Parathyroid adenoma (tissue), 2 donors: ENCODE measurements around the gene FKBP5.

ENCODE experiments used
- H2AFZ ChIP-seq: fragments of 300-600 bp; sonication (generic); one replicate; pipeline ENCODE4 v1.7.0; 2017; ENCODE audit warnings: antibody characterized with exemption, mild to moderate bottlenecking
- H3K27ac ChIP-seq: fragments of 300-600 bp; sonication (generic); one replicate; pipeline ENCODE4 v1.7.0; 2017
- H3K27me3 ChIP-seq: fragments of 300-600 bp; sonication (generic); one replicate; pipeline ENCODE4 v1.7.0; 2017; ENCODE audit warnings: low read length; ENCODE audit not compliant: control insufficient read depth, insufficient read depth
- H3K36me3 ChIP-seq: fragments of 300-600 bp; sonication (generic); one replicate; pipeline ENCODE4 v1.7.0; 2017; ENCODE audit warnings: low read length; ENCODE audit not compliant: control insufficient read depth, insufficient read depth
- H3K4me1 ChIP-seq: fragments of 300-600 bp; sonication (generic); one replicate; pipeline ENCODE4 v1.7.0; 2017; ENCODE audit warnings: control low read depth
- H3K4me2 ChIP-seq: fragments of 300-600 bp; sonication (generic); one replicate; pipeline ENCODE4 v1.7.0; 2017; ENCODE audit warnings: low read length
- H3K4me3 ChIP-seq: fragments of 300-600 bp; sonication (generic); one replicate; pipeline ENCODE4 v1.7.0; 2017; ENCODE audit warnings: low read depth, low read length
- H3K79me2 ChIP-seq: fragments of 300-600 bp; sonication (generic); one replicate; pipeline ENCODE4 v1.7.0; 2017; ENCODE audit warnings: control low read depth
- H3K9ac ChIP-seq: fragments of 300-600 bp; sonication (generic); one replicate; pipeline ENCODE4 v1.7.0; 2017; ENCODE audit warnings: mild to moderate bottlenecking
- H3K9me3 ChIP-seq: fragments of 300-600 bp; sonication (generic); one replicate; pipeline ENCODE4 v1.7.0; 2017; ENCODE audit warnings: low read length; ENCODE audit not compliant: control insufficient read depth
- CTCF ChIP-seq: fragments of 300-600 bp; sonication (generic); IDR thresholded peaks from one replicate; pipeline ENCODE4 v1.7.0; 2017; ENCODE audit warnings: antibody characterized with exemption, mild to moderate bottlenecking
- donor health status: primary hyperparathyroidism.

Gene FKBP5

GRCh38 chr6:35566794-35567193 lies 121.9 kb downstream of the FKBP5 start:
- no peak overlapping the region for H3K9ac ChIP-seq
- no peaks in the 10 kb centered on the region for H3K36me3 ChIP-seq
- TF ChIP-seq CTCF: no peak
- H3K4me1 ChIP-seq: no peaks in the 10 kb centered on the region
- H3K27ac ChIP-seq: no peak overlapping the region
- H2AFZ ChIP-seq: no peak overlapping the region
- no peak overlapping the region for H3K4me2 ChIP-seq
- no peaks in the 10 kb centered on the region for H3K9me3 ChIP-seq
- no peaks in the 10 kb centered on the region for H3K79me2 ChIP-seq
- no peaks in the 10 kb centered on the region for H3K27me3 ChIP-seq
- H3K4me3 ChIP-seq: no peak overlapping the region

- H3K9ac ChIP-seq: no peak overlapping the region
Observed at GRCh38 chr6:35564733-35565132, 124.0 kb downstream of the FKBP5 start.

GRCh38 chr6:35562060-35562459 lies 126.7 kb downstream of the FKBP5 start:
- Histone ChIP-seq H3K4me3 (no peak overlapping the region), H2AFZ (no peak overlapping the region), H3K27me3 (no peaks in the 10 kb centered on the region), H3K9me3 (no peaks in the 10 kb centered on the region), H3K4me2 (no peak overlapping the region), H3K9ac (no peak overlapping the region), H3K4me1 (no peaks in the 10 kb centered on the region), H3K36me3 (no peaks in the 10 kb centered on the region), H3K27ac (no peak overlapping the region), H3K79me2 (no peaks in the 10 kb centered on the region)
- no peak for TF ChIP-seq CTCF

More at GRCh38 chr6:35564733-35565132, 124.0 kb downstream of the FKBP5 start:
- Histone ChIP-seq H3K36me3 (no peaks in the 10 kb centered on the region), H2AFZ (no peak overlapping the region), H3K27me3 (no peaks in the 10 kb centered on the region), H3K4me3 (no peak overlapping the region), H3K79me2 (no peaks in the 10 kb centered on the region), H3K4me2 (no peak overlapping the region), H3K27ac (no peak overlapping the region), H3K4me1 (no peaks in the 10 kb centered on the region), H3K9me3 (no peaks in the 10 kb centered on the region)
- no peak for TF ChIP-seq CTCF

GRCh38 chr6:35561113-35561512 lies 127.6 kb downstream of the FKBP5 start:
- Histone ChIP-seq H3K27me3 (no peaks in the 10 kb centered on the region), H3K4me1 (no peaks in the 10 kb centered on the region), H3K4me3 (no peak overlapping the region), H3K36me3 (no peaks in the 10 kb centered on the region), H3K9me3 (no peaks in the 10 kb centered on the region), H3K4me2 (no peak overlapping the region), H2AFZ (no peak overlapping the region), H3K79me2 (no peaks in the 10 kb centered on the region), H3K27ac (no peak overlapping the region), H3K9ac (no peak overlapping the region)
- TF ChIP-seq CTCF: no peak

GRCh38 chr6:35558571-35558970 lies 130.1 kb downstream of the FKBP5 start:
- no peak overlapping the region for H3K4me2 ChIP-seq
- H3K27ac ChIP-seq: no peak overlapping the region
- TF ChIP-seq CTCF: no peak
- no peak overlapping the region for H2AFZ ChIP-seq
- H3K9me3 ChIP-seq: no peaks in the 10 kb centered on the region
- H3K36me3 ChIP-seq: no peaks in the 10 kb centered on the region
- no peaks in the 10 kb centered on the region for H3K27me3 ChIP-seq
- no peak overlapping the region for H3K4me3 ChIP-seq
- H3K4me1 ChIP-seq: no peaks in the 10 kb centered on the region
- H3K9ac ChIP-seq: no peak overlapping the region
- H3K79me2 ChIP-seq: no peaks in the 10 kb centered on the region
